GM18951 (cell line): ENCODE results near the gene ARFRP1.
"Not testable (repeated sequence)": the region's sequence is repeated elsewhere in the genome, so short reads cannot be mapped to it uniquely, and the experiment has no call there.

Source experiments
- POLR2A ChIP-seq: IDR thresholded peaks from 4 replicates; pipeline ENCODE4 v1.6.1; 2011; ENCODE audit warnings: mild to moderate bottlenecking; ENCODE audit not compliant: insufficient read length, insufficient read depth; ENCODE audit errors: extremely low read depth
- in situ Hi-C: fragments of 300-500 bp; cut with MboI; formaldehyde crosslinking; loops from one replicate; pipeline ENCODE4 v1.12.0; 2022; ENCODE audit warnings: low sequenced_read_pairs, mixed read lengths, inconsistent platforms; ENCODE audit not compliant: unreplicated experiment

The ARFRP1 gene

GRCh38 chr20:63733117-63733516, 25.3 kb upstream of the ARFRP1 start:
- in situ Hi-C loops: no loop called here
- no peak for TF ChIP-seq POLR2A

GRCh38 chr20:63732118-63733095, 24.6 kb upstream of the ARFRP1 start:
- no peak for TF ChIP-seq POLR2A
- in situ Hi-C loops: no loop called here

GRCh38 chr20:63731410-63731809, 23.6 kb upstream of the ARFRP1 start:
- TF ChIP-seq POLR2A: no peak
- in situ Hi-C loops: no loop called here

- in situ Hi-C loops: not testable (repeated sequence)
These were observed 22.5 kb upstream of the ARFRP1 start for GRCh38 chr20:63730189-63730733.

GRCh38 chr20:63722967-63723622, 15.3 kb upstream of the ARFRP1 start:
- in situ Hi-C loops: not testable (repeated sequence)

- in situ Hi-C loops: no loop called here
- TF ChIP-seq POLR2A: no peak
These were observed 11.2 kb upstream of the ARFRP1 start for GRCh38 chr20:63718996-63719395.

GRCh38 chr20:63714858-63715257, 7.1 kb upstream of the ARFRP1 start:
- in situ Hi-C loops: no loop called here
- no peak for TF ChIP-seq POLR2A

- TF ChIP-seq POLR2A: no peak
- in situ Hi-C loops: no loop called here
These were observed 4.4 kb upstream of the ARFRP1 start for GRCh38 chr20:63712191-63712590.

GRCh38 chr20:63711085-63711645, 3.4 kb upstream of the ARFRP1 start:
- TF ChIP-seq POLR2A: no peak
- in situ Hi-C loops: no loop called here

GRCh38 chr20:63709149-63709527, 1.4 kb upstream of the ARFRP1 start:
- in situ Hi-C loops: no loop called here
- TF ChIP-seq POLR2A: no peak

GRCh38 chr20:63708301-63709148, 749 bp upstream of the ARFRP1 start:
- in situ Hi-C loops: no loop called here
- TF ChIP-seq POLR2A: no peak

GRCh38 chr20:63706852-63707557, 771 bp downstream of the ARFRP1 start:
- TF ChIP-seq POLR2A: no peak
- in situ Hi-C loops: no loop called here

GRCh38 chr20:63706027-63706695, 1.6 kb downstream of the ARFRP1 start:
- TF ChIP-seq POLR2A: no peak
- in situ Hi-C loops: no loop called here
